Common myeloid progenitor, CD34-positive (primary cell): ENCODE measurements around the gene PDE4D.

Experiments
- CTCF ChIA-PET: fragments of 350-600 bp; sonication (Branson Sonifier 250); formaldehyde crosslinking; loops from one replicate; lab custom pipeline; 2021; ENCODE audit warnings: antibody characterized with exemption; lab: Charles Lee
- POLR2A ChIA-PET: fragments of 350-600 bp; sonication (Branson Sonifier 250); formaldehyde crosslinking; loops from one replicate; lab custom pipeline; 2021; ENCODE audit warnings: antibody characterized with exemption; lab: Charles Lee
- DNase-seq, 3 donors: peaks; one replicate each; pipeline versions ENCODE4 v3.0.0 to v3.0.0-alpha.2; 2013
- H3K27ac ChIP-seq, 2 experiments: 1 replicate in 1 of 2; 2 replicates in 1 of 2; pipeline ENCODE4 v1.7.0; 2013; ENCODE audit warnings: inconsistent platforms in 2 of 2, low read length in 2 of 2, mild to moderate bottlenecking in 2 of 2, low read depth in 1 of 2, moderate library complexity in 1 of 2; ENCODE audit not compliant: severe bottlenecking in 2 of 2, insufficient read depth in 1 of 2, poor library complexity in 1 of 2
- H3K27me3 ChIP-seq, 5 experiments: replicated peaks in 2 of 5; 1 replicate in 3 of 5; 2 replicates in 2 of 5; pipeline versions ENCODE4 v1.6.1 to v1.7.0; 2013; ENCODE audit warnings: low read length in 4 of 5, mild to moderate bottlenecking in 2 of 5, moderate library complexity in 2 of 5, inconsistent platforms in 1 of 5; ENCODE audit not compliant: insufficient read depth in 5 of 5, control insufficient read depth in 4 of 5
- H3K36me3 ChIP-seq, 4 experiments: 1 replicate in 2 of 4; 2 replicates in 2 of 4; pipeline versions ENCODE4 v1.6.1 to v1.7.0; 2013; ENCODE audit warnings: low read length in 3 of 4, control low read depth in 1 of 4, mild to moderate bottlenecking in 1 of 4; ENCODE audit not compliant: control insufficient read depth in 4 of 4, insufficient read depth in 4 of 4
- H3K4me1 ChIP-seq, 4 experiments: 1 replicate in 3 of 4; 2 replicates in 1 of 4; pipeline versions ENCODE4 v1.6.1 to v1.7.1; 2013; ENCODE audit warnings: low read length in 3 of 4, mild to moderate bottlenecking in 3 of 4, control low read depth in 1 of 4, inconsistent platforms in 1 of 4, moderate library complexity in 1 of 4; ENCODE audit not compliant: control insufficient read depth in 4 of 4, insufficient read depth in 4 of 4; ENCODE audit errors: control extremely low read depth in 1 of 4
- H3K4me3 ChIP-seq, 7 experiments: 1 replicate in 4 of 7; 2 replicates in 3 of 7; pipeline versions ENCODE4 v1.5.1 to v1.7.0; 2013; ENCODE audit warnings: mild to moderate bottlenecking in 7 of 7, low read length in 6 of 7, moderate library complexity in 6 of 7, inconsistent platforms in 2 of 7, low read depth in 2 of 7, control low read depth in 1 of 7; ENCODE audit not compliant: insufficient read depth in 4 of 7, control insufficient read depth in 1 of 7; ENCODE audit errors: extremely low read depth in 1 of 7
- H3K9me3 ChIP-seq, 5 experiments: 1 replicate in 4 of 5; 2 replicates in 1 of 5; pipeline versions ENCODE4 v1.6.1 to v1.7.1; 2013; ENCODE audit warnings: low read length in 4 of 5, mild to moderate bottlenecking in 2 of 5, inconsistent platforms in 1 of 5, low read depth in 1 of 5, moderate library complexity in 1 of 5; ENCODE audit not compliant: control insufficient read depth in 4 of 5, insufficient read depth in 2 of 5; ENCODE audit errors: control extremely low read depth in 1 of 5
- WGBS: methylation state at CpG from one replicate; pipeline ENCODE4 v1.1.5; 2013; ENCODE audit not compliant: insufficient coverage; 5-methylcytosine and 5-hydroxymethylcytosine counted together

The PDE4D gene

DNA sequence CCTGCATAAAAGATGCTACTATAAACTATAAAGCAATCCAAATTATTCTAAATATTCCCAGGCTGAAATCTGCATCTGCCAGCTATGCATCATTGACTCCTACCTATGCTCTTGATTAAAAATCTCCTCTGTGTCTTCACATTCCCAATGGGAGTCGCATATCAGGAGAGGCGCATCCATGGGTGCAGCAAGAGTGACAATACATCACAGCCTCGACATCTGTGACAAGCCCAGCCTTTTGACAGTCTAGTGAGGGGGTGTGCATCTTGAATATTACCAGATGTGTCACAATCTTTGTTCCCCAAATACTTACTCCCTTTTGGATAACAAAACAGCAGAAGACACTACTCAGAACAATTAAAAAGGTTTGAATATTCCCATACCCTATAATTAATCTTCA is 171.8 kb downstream of the PDE4D start:
- Histone ChIP-seq H3K4me3 (no peak overlapping the region), H3K9me3 (no peaks in the 10 kb centered on the region), H3K4me1 (no peaks in the 10 kb centered on the region), H3K27me3 (no peaks in the 10 kb centered on the region), H3K27ac (no peak overlapping the region), H3K36me3 (no peaks in the 10 kb centered on the region)
- 97% methylated on average over 3 of the region's 3 CpGs for WGBS
- ChIA-PET CTCF (interaction anchor here (2.0 kb wide), 1 partner anchor 216 kb away, joined by 6 read pairs; no protein-coding TSS in a partner anchor), POLR2A (no interaction called here)
- no peak for DNase-seq

DNA sequence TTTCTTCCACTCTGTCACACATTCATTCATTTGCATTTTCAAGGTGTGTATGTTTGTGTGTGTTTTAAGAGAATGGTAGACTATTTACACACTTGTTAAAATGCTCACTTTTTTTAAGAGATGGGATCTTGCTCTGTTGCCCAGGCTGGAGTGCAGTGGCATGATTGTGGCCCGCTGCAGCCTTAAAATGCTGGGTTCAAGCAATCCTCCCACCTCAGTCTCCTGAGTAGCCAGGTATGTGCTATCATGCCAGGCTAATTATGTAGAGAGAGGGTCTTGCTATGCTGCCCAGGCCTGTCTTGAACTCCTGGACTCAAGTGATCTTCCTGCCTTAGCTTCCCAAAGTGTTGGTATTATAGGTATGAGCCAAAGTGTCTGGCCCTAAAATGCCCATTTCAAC is 173.5 kb downstream of the PDE4D start:
- no CpG with 5 or more reads among the region's 1 CpG for WGBS
- H3K4me1 ChIP-seq: no peaks in the 10 kb centered on the region
- POLR2A ChIA-PET: no interaction called here
- no peak for DNase-seq
- H3K27ac ChIP-seq: no peak overlapping the region
- no peaks in the 10 kb centered on the region for H3K36me3 ChIP-seq
- H3K4me3 ChIP-seq: no peak overlapping the region
- CTCF ChIA-PET: no interaction called here
- H3K9me3 ChIP-seq: peaks cover 0 to 2% (median 0%) of the 10 kb centered on the region in 5 experiments
- no peaks in the 10 kb centered on the region for H3K27me3 ChIP-seq

DNA sequence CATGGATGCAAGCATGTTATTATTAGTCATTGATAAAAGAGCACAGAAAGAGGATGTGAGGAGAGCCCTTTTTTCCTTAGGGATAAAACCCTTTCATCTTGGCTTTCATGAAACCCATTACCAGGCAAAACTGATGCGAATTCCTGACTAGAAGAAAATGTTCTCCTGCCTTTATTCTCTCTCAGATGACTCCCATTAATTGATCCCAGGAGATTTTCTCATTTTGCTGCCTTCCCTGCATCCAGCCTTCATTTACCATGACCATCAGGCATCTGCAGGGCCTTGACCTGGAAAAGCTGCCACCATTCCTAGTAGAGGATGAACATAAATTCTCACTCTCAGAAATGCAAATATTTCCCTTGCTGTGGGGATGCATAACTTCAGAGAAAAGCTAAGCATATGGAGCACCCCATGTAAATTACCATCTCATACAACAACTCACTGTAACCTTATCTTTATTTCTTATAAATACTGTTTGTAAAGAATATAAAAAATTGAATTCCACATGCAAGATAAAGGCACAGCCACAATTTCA is 176.5 kb downstream of the PDE4D start:
- H3K27ac ChIP-seq: no peak overlapping the region
- CTCF ChIA-PET: interaction anchor here (0.6 kb wide), 1 partner anchor 48 kb away, joined by 3 read pairs; no protein-coding TSS in a partner anchor
- peaks cover 0 to 12% (median 9%) of the 10 kb centered on the region in 5 experiments for H3K9me3 ChIP-seq
- no peaks in the 10 kb centered on the region for H3K4me1 ChIP-seq
- no peaks in the 10 kb centered on the region for H3K36me3 ChIP-seq
- no peak for DNase-seq
- POLR2A ChIA-PET: no interaction called here
- H3K4me3 ChIP-seq: no peak overlapping the region
- 100% methylated on average over 1 of the region's 1 CpG for WGBS
- no peaks in the 10 kb centered on the region for H3K27me3 ChIP-seq

DNA sequence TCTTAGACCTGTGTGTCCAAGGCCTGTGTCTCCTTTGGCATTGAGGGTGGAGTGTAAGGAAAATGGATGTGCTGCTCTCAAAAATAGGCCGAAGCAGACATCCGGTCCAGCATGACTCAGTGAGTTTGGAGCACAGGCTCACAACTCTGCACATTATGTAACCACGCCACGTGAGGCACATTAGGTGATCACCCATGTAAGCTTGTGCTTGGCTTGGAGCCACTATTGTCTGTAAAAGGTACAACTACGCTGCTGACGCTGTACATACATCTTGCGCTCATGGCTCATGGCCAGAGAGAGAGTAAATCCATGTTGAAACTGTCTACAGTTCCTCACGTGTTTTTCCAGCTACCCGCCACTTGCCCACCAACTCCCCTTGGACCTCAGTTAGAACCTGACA is 177.5 kb downstream of the PDE4D start:
- Histone ChIP-seq H3K9me3 (peaks cover 0 to 12% (median 9%) of the 10 kb centered on the region in 5 experiments), H3K4me1 (no peaks in the 10 kb centered on the region), H3K36me3 (no peaks in the 10 kb centered on the region), H3K27me3 (no peaks in the 10 kb centered on the region), H3K27ac (no peak overlapping the region), H3K4me3 (no peak overlapping the region)
- CTCF ChIA-PET: no interaction called here
- DNase-seq: peak in 1 of 3 donors; percentile 4
- WGBS: 92% methylated on average over 8 of the region's 9 CpGs
- POLR2A ChIA-PET: no interaction called here

DNA sequence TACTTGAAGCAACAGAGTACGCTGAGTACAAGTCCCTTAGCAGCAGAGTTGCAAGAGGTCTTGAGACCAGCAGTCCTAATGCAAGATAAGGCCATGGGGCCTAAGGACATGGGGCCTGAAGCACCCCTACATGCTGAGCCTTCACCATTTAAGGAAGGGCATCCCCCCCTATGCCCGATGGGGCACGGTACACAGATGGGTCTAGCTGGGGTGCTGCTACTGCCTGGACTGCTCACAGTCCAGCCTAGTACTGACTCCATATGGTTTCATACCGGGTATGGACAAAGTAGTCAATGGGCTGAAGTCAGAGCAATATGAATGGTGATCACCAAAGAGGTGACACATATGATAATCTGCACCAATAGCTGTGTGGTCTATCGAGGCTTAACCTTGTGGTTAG is 178.3 kb downstream of the PDE4D start:
- POLR2A ChIA-PET: no interaction called here
- H3K4me1 ChIP-seq: no peaks in the 10 kb centered on the region
- WGBS: 97% methylated on average over 5 of the region's 5 CpGs
- H3K9me3 ChIP-seq: peaks cover 0 to 12% (median 9%) of the 10 kb centered on the region in 5 experiments
- no peak overlapping the region for H3K4me3 ChIP-seq
- no peaks in the 10 kb centered on the region for H3K27me3 ChIP-seq
- H3K36me3 ChIP-seq: no peaks in the 10 kb centered on the region
- DNase-seq: no peak
- H3K27ac ChIP-seq: no peak overlapping the region
- CTCF ChIA-PET: no interaction called here

DNA sequence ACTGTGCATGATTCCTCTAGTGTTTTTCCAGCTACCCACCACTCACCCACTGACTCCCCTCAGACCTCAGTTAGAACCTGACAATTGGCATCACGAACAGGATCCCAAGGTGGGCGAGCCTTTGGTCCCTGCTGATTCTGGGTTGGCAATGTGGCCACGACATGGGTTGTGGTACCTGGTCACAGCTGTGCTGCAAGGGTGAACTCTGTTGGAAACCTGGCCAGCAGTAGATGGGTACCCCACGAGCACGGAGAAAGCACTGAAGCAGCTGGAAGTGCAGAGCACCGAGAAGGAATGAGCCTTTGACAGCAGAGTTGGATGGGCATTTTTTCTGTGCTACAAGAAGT is 180.1 kb downstream of the PDE4D start:
- Histone ChIP-seq H3K9me3 (peaks cover 0 to 12% (median 9%) of the 10 kb centered on the region in 5 experiments), H3K27ac (no peak overlapping the region), H3K4me1 (no peaks in the 10 kb centered on the region), H3K36me3 (no peaks in the 10 kb centered on the region), H3K4me3 (no peak overlapping the region), H3K27me3 (no peaks in the 10 kb centered on the region)
- ChIA-PET POLR2A (no interaction called here), CTCF (no interaction called here)
- DNase-seq: no peak
- 97% methylated on average over 5 of the region's 6 CpGs for WGBS

DNA sequence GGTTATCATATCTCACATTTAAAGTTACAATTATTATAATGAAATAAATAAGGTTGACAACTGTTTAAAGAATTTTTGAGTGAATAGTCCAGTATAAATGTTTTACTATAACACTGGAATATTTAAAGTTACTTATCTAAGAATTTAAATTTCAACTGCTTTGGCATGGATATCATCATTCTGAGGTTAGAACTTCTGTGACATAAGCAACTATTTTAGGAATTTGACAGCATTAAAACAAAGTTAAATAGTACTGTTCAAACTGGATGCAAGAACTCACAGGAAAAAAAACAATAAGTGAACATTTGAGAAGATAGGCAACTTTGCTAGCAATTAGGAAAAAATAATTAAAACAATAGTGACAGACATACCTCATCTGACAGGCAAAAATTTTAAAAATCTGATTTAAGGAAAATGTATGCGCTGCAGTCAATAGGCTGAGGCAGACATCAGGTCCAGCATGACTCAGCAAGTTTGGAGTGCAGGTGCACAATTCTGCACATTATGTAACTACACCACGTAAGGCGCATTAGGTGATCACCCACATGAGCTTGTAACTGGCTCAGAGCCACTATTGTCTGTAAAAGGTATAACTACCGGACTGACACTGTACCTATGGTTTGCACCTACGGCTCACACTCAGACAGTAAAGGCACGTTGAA is 180.6 kb downstream of the PDE4D start:
- CTCF ChIA-PET: no interaction called here
- no peak overlapping the region for H3K27ac ChIP-seq
- peaks cover 0 to 12% (median 9%) of the 10 kb centered on the region in 5 experiments for H3K9me3 ChIP-seq
- peak; percentile 13 to 53 (median 53) for DNase-seq
- H3K27me3 ChIP-seq: no peaks in the 10 kb centered on the region
- 98% methylated on average over 5 of the region's 6 CpGs for WGBS
- H3K4me3 ChIP-seq: no peak overlapping the region
- POLR2A ChIA-PET: no interaction called here
- H3K36me3 ChIP-seq: no peaks in the 10 kb centered on the region
- no peaks in the 10 kb centered on the region for H3K4me1 ChIP-seq
